Endodermal cell (in vitro differentiated cells): ENCODE results near the gene MARVELD3. TPM values are rescaled to one million over a fixed set of nuclear protein-coding genes. Genes with fewer than 3 reads are reported as not detected.

Experiments used
- DNase-seq: peaks from one replicate; pipeline ENCODE4 v3.0.0-alpha.2; 2017
- H3K27ac ChIP-seq: 2 replicates; pipeline ENCODE4 v1.5.1; 2013; ENCODE audit warnings: mild to moderate bottlenecking, low read depth, low read length, moderate library complexity
- H3K27me3 ChIP-seq: 2 replicates; pipeline ENCODE4 v1.6.1; 2013; ENCODE audit warnings: mild to moderate bottlenecking, low read length, moderate library complexity; ENCODE audit not compliant: insufficient read depth, control insufficient read depth, poor library complexity, severe bottlenecking
- H3K36me3 ChIP-seq: 2 replicates; pipeline ENCODE4 v1.7.0; 2013; ENCODE audit warnings: mild to moderate bottlenecking, low read length, moderate library complexity; ENCODE audit not compliant: control insufficient read depth, insufficient read depth
- H3K4me1 ChIP-seq: one replicate; pipeline ENCODE4 v1.7.0; 2013; ENCODE audit warnings: low read length; ENCODE audit not compliant: control insufficient read depth, insufficient read depth
- H3K4me3 ChIP-seq: 2 replicates; pipeline ENCODE4 v1.5.1; 2013; ENCODE audit warnings: mild to moderate bottlenecking, low read length, moderate library complexity
- H3K9ac ChIP-seq: 2 replicates; pipeline ENCODE4 v1.6.1; 2013; ENCODE audit warnings: mild to moderate bottlenecking, low read length, moderate library complexity; ENCODE audit not compliant: poor library complexity, severe bottlenecking; ENCODE audit errors: extremely low read depth
- H3K9me3 ChIP-seq: 2 replicates; pipeline ENCODE4 v1.6.1; 2013; ENCODE audit warnings: mild to moderate bottlenecking, low read length, moderate library complexity; ENCODE audit not compliant: control insufficient read depth
- H3K27ac Mint-ChIP-seq: 2 replicates; pipeline ENCODE4 v1.8.0; 2020; ENCODE audit warnings: mixed read lengths
- H3K27me3 Mint-ChIP-seq: 2 replicates; pipeline ENCODE4 v1.8.0; 2021; ENCODE audit warnings: mild to moderate bottlenecking, mixed read lengths; ENCODE audit not compliant: insufficient read depth
- H3K36me3 Mint-ChIP-seq: 2 replicates; pipeline ENCODE4 v1.8.0; 2020; ENCODE audit warnings: low read depth, mixed read lengths
- H3K4me1 Mint-ChIP-seq: 2 replicates; pipeline ENCODE4 v1.8.0; 2020; ENCODE audit warnings: mixed read lengths
- H3K4me3 Mint-ChIP-seq: 2 replicates; pipeline ENCODE4 v1.8.0; 2020; ENCODE audit warnings: mild to moderate bottlenecking, moderate library complexity, mixed read lengths
- H3K9me3 Mint-ChIP-seq: 2 replicates; pipeline ENCODE4 v1.8.0; 2020; ENCODE audit warnings: mild to moderate bottlenecking, mixed read lengths
- WGBS, 2 experiments: methylation state at CpG; one replicate each; pipeline versions ENCODE4 v1.1.5 to v1.1.7; 2013; ENCODE audit warnings: missing lambda C conversion rate in 2 of 2, mixed read lengths in 1 of 2; ENCODE audit not compliant: insufficient coverage in 1 of 2, insufficient read length in 1 of 2; 5-methylcytosine and 5-hydroxymethylcytosine counted together
- total RNA-seq, 2 donors: library from RNA; stranded (reverse); fragmentation: NEBNext Ultra II Directional in 1 of 2; extraction: Animal tissue kit (Norgen Biotek cat#: 25700) in 1 of 2; gene quantifications; 2 replicates in 1 of 2; 3 replicates in 1 of 2; pipeline ENCODE4 v1.2.1, GENCODE V29; 2021
- TF ChIP-seq, protein P1 (sequence below): fragments of 200-600 bp; sonication (generic); conservative IDR thresholded peaks from 2 replicates; pipeline ENCODE4 v1.5.0; 2021; ENCODE audit warnings: antibody characterized with exemption, mild to moderate bottlenecking

The MARVELD3 gene
- total RNA-seq, 2 donors from 2014 or later, result 17.6 to 21.8 TPM

DNA sequence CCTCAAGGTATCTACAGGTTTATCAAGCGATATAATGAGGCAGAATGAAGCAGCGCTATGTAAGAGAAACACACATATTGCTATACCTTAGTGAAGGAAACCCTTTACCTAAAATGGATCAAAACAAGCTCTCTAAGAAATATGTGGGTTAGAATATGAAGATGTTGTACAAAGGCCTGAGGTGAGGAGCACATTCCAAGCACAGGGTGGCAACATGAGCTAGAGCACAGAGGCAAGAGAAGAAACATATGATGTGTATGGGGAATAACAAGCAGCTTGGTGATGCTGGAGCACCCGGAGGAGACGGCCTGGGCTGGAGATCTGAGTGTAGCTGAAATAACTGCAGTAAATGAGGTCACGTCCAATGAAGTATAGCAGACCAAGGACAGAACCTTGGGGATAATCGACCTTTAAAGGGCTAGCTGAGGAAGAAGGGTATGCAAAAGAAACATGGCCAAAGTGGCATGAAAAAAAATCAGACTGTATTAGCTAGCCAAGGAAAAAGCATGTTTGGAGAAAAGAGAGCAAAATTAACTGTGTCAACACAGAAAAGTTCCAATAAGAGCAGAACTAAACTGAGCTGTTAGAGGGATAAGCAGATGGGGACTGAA lies 44.0 kb downstream of the MARVELD3 start:
- Histone ChIP-seq H3K4me3 (no peak overlapping the region), H3K27ac (no peak overlapping the region), H3K9ac (no peak overlapping the region), H3K9me3 (peaks cover 7% of the 10 kb centered on the region), H3K27me3 (no peaks in the 10 kb centered on the region), H3K4me1 (no peaks in the 10 kb centered on the region), H3K36me3 (peaks cover 87% of the 10 kb centered on the region)
- H3K36me3 Mint-ChIP-seq, result peaks cover 74% of the 10 kb centered on the region
- H3K27me3 Mint-ChIP-seq, result no peaks in the 10 kb centered on the region
- no peak for DNase-seq
- peaks cover 22% of the 10 kb centered on the region for H3K4me1 Mint-ChIP-seq
- 92 to 97% methylated on average over 4 to 6 of the region's 6 CpGs for WGBS, 2 experiments
- no peak overlapping the region for H3K27ac Mint-ChIP-seq
- TF ChIP-seq, protein P1, sequence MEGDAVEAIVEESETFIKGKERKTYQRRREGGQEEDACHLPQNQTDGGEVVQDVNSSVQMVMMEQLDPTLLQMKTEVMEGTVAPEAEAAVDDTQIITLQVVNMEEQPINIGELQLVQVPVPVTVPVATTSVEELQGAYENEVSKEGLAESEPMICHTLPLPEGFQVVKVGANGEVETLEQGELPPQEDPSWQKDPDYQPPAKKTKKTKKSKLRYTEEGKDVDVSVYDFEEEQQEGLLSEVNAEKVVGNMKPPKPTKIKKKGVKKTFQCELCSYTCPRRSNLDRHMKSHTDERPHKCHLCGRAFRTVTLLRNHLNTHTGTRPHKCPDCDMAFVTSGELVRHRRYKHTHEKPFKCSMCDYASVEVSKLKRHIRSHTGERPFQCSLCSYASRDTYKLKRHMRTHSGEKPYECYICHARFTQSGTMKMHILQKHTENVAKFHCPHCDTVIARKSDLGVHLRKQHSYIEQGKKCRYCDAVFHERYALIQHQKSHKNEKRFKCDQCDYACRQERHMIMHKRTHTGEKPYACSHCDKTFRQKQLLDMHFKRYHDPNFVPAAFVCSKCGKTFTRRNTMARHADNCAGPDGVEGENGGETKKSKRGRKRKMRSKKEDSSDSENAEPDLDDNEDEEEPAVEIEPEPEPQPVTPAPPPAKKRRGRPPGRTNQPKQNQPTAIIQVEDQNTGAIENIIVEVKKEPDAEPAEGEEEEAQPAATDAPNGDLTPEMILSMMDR, result no peak
- H3K4me3 Mint-ChIP-seq, result no peak overlapping the region
- H3K9me3 Mint-ChIP-seq, result no peaks in the 10 kb centered on the region

DNA sequence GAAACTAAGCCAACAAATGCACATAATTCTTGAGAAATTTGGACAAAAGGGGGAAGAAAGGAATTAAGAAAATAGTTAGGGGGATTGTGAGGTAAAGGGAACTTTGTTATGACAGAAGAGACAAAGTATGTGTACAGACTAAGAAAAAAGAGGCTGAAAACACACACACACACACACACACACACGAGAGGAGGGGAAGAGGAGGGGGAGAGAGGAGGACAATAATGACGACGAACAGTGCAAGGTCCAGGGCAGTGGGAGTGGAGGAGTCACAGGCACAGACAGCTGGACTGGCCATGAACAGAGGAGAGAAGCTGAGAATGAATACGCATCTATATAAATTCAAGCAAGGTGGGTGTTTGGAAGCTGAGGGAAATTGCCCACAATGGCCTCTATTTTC lies 44.6 kb downstream of the MARVELD3 start:
- no peaks in the 10 kb centered on the region for H3K27me3 ChIP-seq
- peaks cover 7% of the 10 kb centered on the region for H3K9me3 ChIP-seq
- no peak for DNase-seq
- Mint-ChIP-seq H3K4me1 (peaks cover 22% of the 10 kb centered on the region), H3K36me3 (peaks cover 77% of the 10 kb centered on the region), H3K27ac (no peak overlapping the region), H3K27me3 (no peaks in the 10 kb centered on the region), H3K4me3 (no peak overlapping the region), H3K9me3 (no peaks in the 10 kb centered on the region)
- H3K4me3 ChIP-seq, result no peak overlapping the region
- no peak overlapping the region for H3K9ac ChIP-seq
- peaks cover 83% of the 10 kb centered on the region for H3K36me3 ChIP-seq
- WGBS, 2 experiments, result 89 to 98% methylated on average over 3 of the region's 4 CpGs
- no peak overlapping the region for H3K27ac ChIP-seq
- H3K4me1 ChIP-seq, result no peaks in the 10 kb centered on the region
- TF ChIP-seq, protein P1, result no peak

DNA sequence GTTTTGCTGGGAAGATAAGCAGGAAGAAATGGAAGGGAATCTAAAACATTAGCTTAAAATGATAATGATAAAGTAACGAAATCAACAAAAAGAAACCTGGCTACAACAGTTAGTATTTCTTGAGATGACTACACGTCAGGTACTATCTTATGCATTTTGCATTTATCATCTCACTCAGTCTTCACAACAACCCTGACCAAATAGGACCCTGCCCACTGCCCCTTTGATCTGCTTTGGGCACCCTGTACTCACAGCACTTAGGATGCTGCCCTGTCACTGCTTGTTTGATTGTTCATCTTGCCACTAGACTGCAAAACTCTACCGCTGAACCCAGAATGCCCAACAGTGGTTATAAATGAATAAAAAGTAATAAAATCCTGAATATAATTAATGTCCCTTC lies 45.2 kb downstream of the MARVELD3 start:
- H3K27ac ChIP-seq, result no peak overlapping the region
- H3K4me1 Mint-ChIP-seq, result peaks cover 22% of the 10 kb centered on the region
- H3K4me1 ChIP-seq, result no peaks in the 10 kb centered on the region
- no peak overlapping the region for H3K4me3 Mint-ChIP-seq
- H3K36me3 ChIP-seq, result peaks cover 82% of the 10 kb centered on the region
- no peak overlapping the region for H3K4me3 ChIP-seq
- no peaks in the 10 kb centered on the region for H3K27me3 Mint-ChIP-seq
- peaks cover 7% of the 10 kb centered on the region for H3K9me3 ChIP-seq
- no peak overlapping the region for H3K9ac ChIP-seq
- H3K36me3 Mint-ChIP-seq, result peaks cover 76% of the 10 kb centered on the region
- H3K27ac Mint-ChIP-seq, result no peak overlapping the region
- no peaks in the 10 kb centered on the region for H3K9me3 Mint-ChIP-seq
- WGBS, 2 experiments, result 87 to 100% methylated on average over 1 to 2 of the region's 3 CpGs
- H3K27me3 ChIP-seq, result no peaks in the 10 kb centered on the region
- TF ChIP-seq, protein P1, result no peak
- DNase-seq, result no peak
